NCI-H1417 treated with DMSO at 0.1 percent for 48 hours (cell line): ENCODE measurements around the gene KLHL21.
"Not testable (repeated sequence)": the region's sequence is repeated elsewhere in the genome, so short reads cannot be mapped to it uniquely, and the experiment has no call there.

Experiments used
- DNase-seq: peaks from one replicate; lab custom pipeline; 2025; lab: John Stamatoyannopoulos, UW

The KLHL21 gene

GRCh38 chr1:6582370-6582769, 20.3 kb downstream of the KLHL21 start:
- DNase-seq, result no peak

DNA sequence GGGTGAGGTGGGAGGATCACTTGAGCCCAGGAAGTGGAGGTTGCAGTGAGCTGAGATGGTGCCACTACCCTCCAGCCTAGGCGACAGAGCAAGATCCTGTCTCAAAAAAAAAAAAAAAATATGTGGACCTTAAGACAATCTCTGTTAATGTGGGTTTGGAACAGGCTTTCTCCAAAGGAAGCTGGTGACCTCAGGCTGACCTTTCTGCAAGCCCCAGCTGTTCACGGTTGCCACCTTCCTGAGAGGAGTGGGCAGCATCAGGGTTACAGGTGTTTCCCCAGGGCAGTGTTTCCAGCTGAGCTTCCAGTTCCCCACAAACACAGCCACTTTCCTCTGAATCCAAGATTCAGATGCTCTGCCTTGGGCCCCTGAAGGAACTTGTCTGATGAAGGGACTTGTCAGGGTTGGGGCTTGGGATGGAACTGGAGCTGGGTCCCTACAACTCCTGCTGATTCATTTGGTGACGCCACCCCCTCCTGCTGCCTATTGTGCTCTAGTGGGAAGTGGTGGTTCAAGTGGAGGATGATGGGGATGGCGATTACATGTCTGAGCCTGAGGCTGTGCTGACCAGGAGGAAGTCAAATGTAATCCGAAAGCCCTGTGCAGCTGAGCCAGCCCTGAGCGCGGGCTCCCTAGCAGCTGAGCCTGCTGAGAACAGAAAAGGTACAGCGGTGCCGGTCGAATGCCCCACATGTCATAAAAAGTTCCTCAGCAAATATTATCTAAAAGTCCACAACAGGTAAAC, 20.9 kb downstream of the KLHL21 start:
- DNase-seq, result no peak

GRCh38 chr1:6580593-6581409, 21.9 kb downstream of the KLHL21 start:
- DNase-seq, result no peak

DNA sequence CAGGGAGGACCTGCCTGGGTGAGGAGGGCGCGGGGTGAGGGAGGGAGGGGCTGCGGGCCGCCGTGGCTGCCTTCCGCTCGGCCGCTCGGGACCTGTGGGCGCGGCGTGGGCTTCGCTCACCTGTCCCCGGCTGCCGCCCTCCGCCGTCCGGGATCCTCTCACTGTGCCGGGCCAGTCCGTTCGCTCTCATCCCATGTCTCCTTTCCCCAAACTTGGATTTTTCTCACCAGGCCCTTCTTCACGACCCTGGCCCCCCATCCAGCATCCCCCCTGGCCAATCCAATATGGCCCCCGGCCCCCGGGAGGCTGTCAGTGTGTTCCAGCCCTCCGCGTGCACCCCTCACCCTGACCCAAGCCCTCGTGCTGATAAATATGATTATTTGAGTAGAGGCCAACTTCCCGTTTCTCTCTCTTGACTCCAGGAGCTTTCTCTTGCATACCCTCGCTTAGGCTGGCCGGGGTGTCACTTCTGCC, 22.5 kb downstream of the KLHL21 start:
- no peak for DNase-seq

DNA sequence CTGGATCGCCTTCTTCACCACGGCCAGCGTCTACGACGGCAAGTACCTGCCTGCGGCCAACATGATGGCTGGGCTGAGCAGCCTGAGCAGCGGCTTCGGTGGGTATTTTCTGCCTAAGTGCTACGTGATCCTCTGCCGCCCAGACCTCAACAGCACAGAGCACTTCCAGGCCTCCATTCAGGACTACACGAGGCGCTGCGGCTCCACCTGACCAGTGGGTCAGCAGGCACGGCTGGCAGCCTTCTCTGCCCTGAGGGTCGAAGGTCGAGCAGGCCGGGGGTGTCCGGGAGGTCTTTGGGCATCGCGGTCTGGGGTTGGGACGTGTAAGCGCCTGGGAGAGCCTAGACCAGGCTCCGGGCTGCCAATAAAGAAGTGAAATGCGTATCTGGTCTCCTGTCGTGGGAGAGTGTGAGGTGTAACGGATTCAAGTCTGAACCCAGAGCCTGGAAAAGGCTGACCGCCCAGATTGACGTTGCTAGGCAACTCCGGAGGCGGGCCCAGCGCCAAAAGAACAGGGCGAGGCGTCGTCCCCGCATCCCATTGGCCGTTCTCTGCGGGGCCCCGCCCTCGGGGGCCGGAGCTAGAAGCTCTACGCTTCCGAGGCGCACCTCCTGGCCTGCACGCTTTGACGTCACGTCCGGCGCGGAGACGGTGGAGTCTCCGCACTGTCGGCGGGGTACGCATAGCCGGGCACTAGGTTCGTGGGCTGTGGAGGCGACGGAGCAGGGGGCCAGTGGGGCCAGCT, 23.1 kb downstream of the KLHL21 start, which contains the start of gene ZBTB48:
TSS of gene ZBTB48 (plus strand) at position 621 of the 745 bp plus-strand sequence. CDS start 616 bp downstream, outside the sequence.
- peak; percentile 78 for DNase-seq

- DNase-seq, result no peak
Measured at GRCh38 chr1:6578624-6579373, 23.9 kb downstream of the KLHL21 start.

- no peak for DNase-seq
Measured at GRCh38 chr1:6577831-6578525, 24.7 kb downstream of the KLHL21 start.

GRCh38 chr1:6574818-6575217, 27.9 kb downstream of the KLHL21 start:
- no peak for DNase-seq

DNA sequence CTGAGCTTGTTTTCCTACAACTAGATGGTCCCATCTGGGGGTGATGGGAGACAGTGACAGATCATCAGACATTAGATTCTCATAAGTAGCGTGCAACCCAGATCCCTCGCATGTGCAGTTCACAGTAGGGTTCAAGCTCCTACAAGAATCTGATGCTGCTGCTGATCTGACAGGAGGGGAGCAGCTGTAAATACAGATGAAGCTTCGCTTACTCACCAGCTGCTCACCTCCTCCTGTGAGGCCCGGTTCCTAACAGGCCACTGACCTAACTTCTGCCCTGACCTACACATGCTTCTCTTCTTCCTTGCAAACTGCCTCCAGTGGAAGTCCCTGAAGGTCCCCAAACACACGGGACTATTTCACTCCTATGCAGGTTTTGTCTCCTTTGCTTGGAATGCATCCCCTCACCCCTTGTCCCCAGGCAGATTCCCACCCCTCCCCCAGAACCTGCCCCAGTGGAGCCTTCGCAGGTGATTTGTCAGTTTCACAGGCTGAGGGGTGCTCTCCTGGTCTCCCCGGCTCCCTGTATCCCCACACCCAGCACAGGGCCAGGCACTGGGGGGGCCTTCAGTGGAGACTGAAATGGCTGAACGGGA, 28.5 kb downstream of the KLHL21 start:
- no peak for DNase-seq

GRCh38 chr1:6572653-6573383, 29.9 kb downstream of the KLHL21 start:
- DNase-seq, result no peak

DNA sequence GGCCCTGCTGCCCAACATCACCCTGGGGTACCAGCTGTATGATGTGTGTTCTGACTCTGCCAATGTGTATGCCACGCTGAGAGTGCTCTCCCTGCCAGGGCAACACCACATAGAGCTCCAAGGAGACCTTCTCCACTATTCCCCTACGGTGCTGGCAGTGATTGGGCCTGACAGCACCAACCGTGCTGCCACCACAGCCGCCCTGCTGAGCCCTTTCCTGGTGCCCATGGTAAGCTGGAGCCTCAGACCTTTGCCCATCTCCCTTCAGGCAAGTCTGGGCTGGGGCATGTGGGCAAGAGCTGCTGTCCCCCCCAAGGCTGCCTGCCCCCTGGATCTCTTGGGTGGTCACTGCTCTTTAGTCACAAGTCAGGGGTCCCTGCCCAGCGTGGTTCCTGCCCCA, 31.7 kb downstream of the KLHL21 start:
- DNase-seq, result no peak

- DNase-seq, result no peak
Measured at GRCh38 chr1:6570100-6570499, 32.6 kb downstream of the KLHL21 start.

DNA sequence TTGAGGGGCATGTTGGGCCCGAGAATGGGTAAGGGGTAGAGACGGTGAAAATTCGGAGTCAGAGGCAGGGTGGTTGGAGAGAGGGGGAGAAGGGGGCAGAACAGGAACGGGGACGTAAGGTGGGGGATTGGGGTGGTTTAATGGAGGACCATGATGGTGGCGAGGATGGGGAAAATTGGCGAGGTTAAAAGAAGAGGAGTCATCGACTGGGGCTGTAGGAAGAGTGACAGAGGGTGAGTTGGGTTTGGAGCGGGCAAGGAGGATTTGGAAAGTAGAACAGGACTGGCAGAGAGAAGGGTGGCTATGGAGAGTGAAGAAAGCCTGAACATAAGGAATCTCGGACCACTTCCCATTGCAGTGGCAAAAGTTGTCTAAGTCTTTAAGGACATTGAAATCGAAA, 33.6 kb downstream of the KLHL21 start:
- no peak for DNase-seq

DNA sequence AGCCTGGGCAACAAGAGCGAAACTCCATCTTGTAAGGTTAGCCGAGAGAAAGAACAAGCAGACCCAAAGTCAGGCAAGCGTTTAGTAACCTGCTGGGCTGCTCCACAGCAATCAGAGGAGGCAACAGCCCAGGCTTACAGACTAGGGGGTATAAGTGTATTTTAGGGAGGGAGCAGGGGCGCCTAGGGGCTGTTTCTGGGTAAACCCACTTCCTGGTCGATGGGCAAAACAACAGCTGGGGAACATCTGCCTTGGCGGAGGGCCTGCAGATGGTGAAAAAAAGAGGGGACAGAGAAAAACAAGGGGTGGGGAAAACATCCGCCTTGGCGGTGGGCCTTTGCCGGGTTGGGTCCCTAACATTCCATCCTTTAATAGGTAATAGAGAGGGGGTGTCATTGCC, 42.4 kb downstream of the KLHL21 start:
- DNase-seq, result no peak

DNA sequence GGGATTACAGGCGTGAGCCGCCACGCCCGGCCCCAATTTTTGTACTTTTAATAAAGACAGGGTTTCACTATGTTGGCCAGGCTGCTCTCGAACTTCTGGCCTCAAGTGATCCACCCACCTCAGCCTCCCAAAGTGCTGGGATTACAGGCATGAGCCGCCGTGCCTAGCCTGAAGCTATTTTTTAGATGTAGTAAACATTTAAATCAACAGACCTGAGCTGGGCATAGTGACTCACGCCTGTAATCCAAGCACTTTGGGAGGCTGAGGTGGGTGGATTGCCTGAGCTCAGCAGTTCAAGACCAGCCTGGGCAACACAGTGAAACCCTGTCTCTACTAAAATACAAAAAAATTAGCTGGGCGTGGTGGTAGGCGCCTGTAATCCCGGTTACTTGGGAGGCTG, 43.5 kb downstream of the KLHL21 start:
- DNase-seq, result not testable (repeated sequence)

DNA sequence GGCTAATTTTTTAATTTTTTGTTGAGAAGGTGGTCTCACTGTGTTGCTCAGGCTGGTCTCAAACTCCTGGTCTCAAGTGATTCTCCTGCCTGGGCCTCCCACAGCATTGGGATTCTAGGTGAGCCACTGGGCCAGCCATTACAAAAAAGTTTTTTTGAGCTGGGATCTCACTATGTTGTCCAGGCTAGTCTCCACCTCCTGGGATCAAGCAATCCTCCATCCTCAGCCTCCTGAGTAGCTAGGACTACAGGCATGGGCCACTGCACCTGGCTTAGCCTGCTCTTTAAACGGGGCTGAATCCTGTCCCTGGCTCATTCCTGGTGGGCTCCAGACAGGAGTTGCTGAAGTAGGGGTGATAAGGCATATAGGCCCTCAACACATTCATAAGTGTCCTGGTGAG, 45.1 kb downstream of the KLHL21 start:
- no peak for DNase-seq

DNA sequence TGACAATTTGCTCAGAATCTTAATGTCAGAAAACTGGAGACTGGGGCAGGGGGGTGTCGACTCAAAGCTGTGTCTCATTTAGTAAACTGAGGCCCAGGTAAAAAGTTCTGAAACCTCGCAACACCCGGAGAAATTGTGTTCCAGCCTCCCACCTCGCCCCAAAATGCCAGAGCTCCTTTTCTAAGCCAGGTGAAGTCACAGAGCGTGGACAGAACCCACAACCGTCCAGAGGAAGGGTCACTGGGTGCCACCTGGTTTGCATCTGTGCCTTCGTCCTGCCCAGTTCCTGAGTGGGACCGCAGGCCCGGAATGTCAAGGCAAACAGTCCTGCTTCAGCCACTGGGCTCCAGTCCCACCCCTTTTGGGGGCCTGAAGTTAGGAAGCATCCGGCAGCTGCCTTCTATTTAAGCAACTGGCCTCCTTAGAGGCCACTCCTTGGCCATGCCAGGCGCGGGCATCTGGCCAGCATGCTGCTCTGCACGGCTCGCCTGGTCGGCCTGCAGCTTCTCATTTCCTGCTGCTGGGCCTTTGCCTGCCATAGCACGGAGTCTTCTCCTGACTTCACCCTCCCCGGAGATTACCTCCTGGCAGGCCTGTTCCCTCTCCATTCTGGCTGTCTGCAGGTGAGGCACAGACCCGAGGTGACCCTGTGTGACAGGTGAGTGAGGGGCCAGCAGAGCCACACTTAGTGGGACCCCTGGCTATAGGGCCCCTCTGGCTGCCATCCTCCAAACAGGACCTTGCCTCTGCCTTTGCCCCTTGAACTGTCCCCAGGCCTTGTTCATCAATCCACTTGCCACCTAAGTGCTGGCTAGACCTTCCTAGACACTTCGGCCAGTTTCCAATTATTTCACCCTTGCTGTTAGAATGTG, 47.5 kb downstream of the KLHL21 start, which contains the start of gene TAS1R1:
TSS of gene TAS1R1 (plus strand) at position 401 of the 872 bp plus-strand sequence. CDS start at position 468, 67 bp downstream.
- DNase-seq, result no peak

DNA sequence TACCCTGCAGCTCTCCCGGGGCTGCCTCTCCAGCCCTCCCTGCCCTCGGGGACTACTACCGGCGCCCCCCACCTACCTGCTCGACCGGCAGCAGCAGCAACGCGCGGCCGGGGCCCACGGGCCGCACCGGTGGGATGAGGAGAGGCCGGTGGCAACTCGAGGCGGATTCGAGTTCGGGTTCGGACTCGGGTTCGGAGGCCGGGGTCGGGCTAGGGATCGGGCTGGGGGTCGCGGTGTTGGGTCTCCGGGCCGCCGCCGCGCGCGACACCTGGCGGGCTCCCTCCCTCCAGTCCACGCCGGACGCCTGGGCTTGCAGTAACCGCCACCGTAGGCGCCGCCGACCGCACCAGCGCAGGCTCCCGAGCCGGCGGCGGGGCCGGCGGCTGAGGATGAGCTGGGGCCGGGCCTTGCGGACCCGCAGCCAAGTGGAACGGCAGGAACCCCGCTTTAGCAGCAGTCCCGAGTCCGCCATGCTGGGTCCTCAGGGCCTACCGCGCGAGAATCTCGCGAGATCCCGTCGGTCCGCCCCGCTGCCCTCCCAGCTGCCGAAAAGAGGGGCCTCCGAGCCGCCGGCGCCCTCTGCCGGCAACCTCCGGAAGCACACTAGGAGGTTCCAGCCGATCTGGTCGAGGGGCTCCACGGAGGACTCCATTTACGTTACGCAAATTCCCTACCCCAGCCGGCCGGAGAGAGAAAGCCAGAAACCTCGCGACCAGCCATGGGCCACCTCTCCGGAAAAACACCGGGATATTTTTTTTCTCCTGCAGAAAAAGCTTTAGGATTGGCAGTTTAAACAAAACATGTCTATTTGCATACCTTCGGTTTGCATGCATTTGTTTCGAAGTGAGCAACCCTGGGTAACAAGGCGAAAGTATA, 48.4 kb downstream of the KLHL21 start, which contains the start of gene NOL9:
TSS of gene NOL9 (minus strand) at position 483 of the 876 bp plus-strand sequence. CDS start at position 472, 11 bp downstream.
- DNase-seq, result peak; percentile 49
